ENCODE measurements around the gene DUSP12.
A peak's percentile ranks its signal among the peaks of the same experiment; 100 is the strongest.
"Not testable (repeated sequence)": the region's sequence is repeated elsewhere in the genome, so short reads cannot be mapped to it uniquely, and the experiment has no call there.

DUSP12 gene, protein sequence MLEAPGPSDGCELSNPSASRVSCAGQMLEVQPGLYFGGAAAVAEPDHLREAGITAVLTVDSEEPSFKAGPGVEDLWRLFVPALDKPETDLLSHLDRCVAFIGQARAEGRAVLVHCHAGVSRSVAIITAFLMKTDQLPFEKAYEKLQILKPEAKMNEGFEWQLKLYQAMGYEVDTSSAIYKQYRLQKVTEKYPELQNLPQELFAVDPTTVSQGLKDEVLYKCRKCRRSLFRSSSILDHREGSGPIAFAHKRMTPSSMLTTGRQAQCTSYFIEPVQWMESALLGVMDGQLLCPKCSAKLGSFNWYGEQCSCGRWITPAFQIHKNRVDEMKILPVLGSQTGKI

DNA sequence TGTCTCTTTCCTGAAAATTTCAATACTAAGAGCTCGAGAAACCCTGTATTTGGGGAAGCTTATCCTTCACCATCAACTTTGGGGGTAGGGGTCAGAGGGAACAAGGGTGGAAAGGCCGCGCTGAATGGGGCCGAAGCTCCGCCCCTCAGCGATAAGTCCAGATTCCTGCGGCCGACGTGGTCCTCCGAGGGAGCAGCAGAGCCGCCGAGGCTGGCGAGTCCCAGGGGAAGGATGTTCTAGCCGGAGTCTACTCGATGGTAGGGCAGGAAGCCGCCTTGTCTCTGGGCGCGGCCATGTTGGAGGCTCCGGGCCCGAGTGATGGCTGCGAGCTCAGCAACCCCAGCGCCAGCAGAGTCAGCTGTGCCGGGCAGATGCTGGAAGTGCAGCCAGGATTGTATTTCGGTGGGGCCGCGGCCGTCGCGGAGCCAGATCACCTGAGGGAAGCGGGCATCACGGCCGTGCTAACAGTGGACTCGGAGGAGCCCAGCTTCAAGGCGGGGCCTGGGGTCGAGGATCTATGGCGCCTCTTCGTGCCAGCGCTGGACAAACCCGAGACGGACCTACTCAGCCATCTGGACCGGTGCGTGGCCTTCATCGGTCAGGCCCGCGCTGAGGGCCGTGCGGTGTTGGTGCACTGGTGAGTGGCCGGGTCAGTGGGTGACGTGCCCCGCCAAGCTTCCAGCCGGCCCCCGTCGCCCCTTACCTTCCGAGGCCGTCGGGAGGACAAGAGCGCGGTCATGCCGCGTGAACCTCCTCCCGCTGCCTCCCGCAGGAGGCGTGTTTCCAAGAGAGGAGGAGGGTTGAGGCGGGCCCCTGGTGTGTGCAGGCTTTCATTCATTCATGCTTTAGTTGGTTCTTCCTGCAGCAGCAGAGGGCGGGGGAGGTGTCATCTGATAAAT, at the start of gene DUSP12:
TSS of gene DUSP12 (plus strand) at position 278 of the 899 bp plus-strand sequence. CDS start at position 294, 16 bp downstream.
- peak; percentile 83 to 85 (median 84) for DNase-seq (ENCODE audit: low read depth in 3 of 3)

DNA sequence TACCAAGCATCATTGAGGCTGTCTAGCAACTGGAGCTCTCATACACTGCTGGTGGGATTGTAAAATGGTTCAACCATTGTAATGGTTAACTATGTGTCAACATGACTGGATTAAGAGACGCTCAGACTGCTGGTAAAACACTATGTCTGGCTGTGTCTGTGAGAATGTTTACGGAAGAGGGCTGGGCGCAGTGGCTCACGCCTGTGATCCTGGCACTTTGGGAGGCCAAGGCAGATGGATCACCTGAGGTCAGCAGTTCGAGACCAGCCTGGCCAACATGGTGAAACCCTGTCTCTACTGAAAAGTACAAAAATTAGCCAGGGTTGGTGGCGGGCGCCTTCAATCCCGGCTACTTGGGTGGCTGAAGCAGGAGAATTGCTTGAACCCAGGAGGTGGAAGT, 47.3 kb upstream of the DUSP12 start:
- no peak for DNase-seq (ENCODE audit: low read depth in 3 of 3)

DNA sequence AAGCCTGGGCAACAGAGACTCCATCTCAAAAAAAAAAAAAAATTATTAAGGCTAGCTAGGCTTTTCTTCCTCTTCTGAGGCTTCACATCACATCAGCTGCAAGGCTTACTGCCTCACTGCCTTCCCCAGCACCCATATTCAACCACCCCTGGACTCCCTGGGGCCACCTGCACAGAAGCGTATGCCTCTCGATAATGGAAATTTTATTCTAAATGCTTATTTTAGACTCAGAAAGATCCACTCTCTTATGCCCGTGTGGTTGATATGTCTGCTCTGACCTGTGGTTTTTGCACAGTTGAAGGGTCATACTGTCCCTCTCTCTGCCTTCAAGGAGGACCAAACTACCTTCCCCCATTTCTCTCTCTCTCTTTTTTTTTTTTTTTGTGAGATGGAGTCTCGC, 44.0 kb upstream of the DUSP12 start:
- DNase-seq (ENCODE audit: low read depth in 3 of 3), result no peak

DNA sequence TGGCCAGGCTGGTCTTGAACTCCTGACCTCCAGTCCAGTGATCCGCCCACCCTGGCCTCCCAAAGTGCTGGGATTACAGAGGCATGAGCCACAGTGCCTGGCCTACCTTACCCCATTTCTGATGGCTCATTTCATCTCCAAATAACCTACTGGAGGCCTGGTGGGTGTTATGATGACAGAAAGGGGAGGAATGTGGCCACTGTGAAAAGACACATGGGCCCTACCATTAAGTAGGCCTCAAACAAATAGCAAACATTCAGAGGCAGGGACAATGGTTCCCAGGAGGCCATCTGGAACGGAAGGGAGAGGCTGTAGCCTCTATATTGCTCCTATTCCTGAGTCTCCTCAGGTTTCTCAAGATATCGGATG, 43.5 kb upstream of the DUSP12 start:
- no peak for DNase-seq (ENCODE audit: low read depth in 3 of 3)

DNA sequence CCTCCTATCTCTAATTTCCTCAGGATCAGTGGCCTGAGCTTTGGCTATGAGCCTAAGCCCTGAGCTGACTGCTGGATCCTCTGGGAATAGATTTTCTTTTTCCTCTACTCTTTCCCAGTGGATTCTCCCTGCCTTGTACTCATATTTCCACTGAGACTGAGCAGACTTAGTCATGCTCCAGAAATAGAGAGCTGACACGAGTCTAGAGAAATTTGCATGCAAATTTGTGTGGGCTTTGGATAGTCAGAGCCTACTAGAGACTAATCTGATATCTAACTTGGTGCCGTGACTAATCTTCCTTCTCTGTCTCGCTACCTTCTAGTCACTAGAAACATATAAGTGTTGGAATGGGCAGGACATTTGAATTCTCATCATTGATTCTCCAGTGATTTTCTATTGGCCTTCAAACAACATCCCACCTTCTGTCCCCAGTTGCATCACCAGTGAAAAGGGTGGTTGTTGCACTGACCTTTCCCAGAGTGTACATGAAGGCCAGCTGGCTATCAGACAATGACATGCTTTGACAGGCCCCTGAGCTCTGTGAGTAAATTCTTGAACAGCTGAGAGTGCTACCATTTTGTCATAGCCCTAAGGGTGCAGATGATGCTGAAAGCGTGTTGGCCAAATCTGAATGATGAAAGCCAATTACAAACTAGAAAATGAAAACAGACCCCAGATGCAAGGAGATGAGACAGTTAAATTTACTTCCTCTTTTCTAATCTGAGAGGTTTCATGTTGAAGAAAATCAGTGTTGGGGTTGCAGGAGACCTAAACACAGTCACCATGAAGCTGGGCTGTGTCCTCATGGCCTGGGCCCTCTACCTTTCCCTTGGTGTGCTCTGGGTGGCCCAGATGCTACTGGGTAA, 42.9 kb upstream of the DUSP12 start, which contains the start of gene FCRLA:
TSS of gene FCRLA (plus strand) at position 748 of the 866 bp plus-strand sequence. CDS start at position 784, 36 bp downstream.
- DNase-seq (ENCODE audit: low read depth in 3 of 3), result no peak

DNA sequence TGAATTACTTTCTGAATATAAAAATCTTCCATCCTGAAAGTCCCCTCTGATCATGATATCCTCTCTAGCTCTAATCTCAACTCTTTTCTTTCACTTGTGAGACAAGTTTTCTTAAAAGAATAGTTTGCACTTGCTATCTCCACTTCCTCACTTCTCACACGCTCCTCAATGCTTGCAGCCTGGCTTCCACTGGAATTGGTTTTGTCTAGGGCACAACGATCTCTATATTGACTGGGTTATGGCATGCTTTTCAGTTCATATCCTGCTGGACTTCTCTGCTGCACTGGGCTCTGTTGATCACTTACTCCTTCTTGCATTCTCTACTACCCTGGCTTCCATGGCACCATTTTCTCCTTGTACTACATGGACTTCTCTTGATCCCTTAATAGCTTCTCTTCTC, 42.1 kb upstream of the DUSP12 start:
- no peak for DNase-seq (ENCODE audit: low read depth in 3 of 3)

DNA sequence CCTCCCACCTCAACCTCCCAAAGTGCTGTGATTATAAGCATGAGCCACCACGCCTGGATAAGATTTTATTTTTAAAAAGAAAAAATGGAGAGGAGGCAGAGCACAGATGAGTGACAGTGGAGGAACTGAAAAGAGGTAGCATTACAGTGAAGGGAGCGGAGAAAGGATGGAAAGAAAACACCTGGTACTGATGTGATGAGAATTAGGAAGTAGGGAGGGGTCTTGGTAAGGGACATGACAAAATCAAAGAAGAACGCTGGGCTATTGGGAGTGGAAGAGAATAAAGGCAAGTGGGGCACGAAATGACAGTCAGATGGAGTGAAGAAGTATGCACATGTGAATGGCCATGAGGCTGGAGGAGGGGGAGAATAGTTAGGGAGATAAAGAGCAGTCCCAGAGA, 40.2 kb upstream of the DUSP12 start:
- DNase-seq (ENCODE audit: low read depth in 3 of 3), result no peak

DNA sequence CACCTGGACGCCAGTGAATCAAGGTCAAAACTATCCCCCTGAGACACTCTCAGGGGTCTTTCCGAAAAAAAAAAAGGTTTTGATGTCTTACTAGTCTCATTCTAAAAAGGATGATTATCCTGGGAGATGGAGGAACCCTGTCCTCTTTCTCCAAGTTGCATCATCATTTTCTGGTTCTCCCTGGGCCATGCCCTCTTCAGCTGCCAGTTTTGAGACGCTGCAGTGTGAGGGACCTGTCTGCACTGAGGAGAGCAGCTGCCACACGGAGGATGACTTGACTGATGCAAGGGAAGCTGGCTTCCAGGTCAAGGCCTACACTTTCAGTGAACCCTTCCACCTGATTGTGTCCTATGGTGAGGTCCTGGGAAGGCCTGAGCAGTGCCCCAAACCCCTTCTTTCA, 39.0 kb upstream of the DUSP12 start:
- DNase-seq (ENCODE audit: low read depth in 3 of 3), result no peak

DNA sequence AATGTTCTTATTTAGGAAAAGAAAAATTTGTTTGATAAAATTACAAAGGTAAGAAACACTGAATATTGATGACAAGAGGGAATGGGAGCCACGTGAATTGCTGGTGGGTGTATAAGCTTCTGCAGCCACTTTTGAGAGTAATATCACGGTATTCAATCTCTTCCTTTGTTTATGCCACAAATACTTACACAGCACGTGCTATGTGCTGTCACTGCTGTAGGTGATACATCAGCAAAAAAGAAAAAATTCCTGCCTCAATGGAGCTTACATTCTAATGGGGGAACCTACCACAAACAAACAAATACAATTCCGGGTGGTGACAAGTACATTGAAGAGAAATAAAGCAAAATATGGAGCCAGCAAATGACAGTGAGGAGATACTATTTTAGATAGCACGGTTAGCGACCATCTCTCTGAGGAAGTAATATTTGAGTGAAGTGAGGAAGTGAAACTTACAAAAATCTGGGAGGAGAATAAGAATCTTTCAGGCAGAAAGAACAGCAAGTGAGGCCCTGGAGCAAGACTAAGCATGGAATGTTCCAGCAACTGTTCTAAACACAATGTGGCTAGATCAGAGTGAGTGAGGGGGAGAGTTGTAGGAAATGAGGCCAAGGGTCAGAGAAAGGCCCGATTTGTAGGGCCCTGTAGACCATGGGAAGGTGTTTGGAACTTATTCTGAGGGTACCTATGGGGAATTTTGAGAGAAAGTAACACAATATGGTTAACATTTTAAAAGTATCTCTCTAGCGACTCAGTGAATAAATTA, 30.8 kb upstream of the DUSP12 start:
- no peak for DNase-seq (ENCODE audit: low read depth in 3 of 3)

DNA sequence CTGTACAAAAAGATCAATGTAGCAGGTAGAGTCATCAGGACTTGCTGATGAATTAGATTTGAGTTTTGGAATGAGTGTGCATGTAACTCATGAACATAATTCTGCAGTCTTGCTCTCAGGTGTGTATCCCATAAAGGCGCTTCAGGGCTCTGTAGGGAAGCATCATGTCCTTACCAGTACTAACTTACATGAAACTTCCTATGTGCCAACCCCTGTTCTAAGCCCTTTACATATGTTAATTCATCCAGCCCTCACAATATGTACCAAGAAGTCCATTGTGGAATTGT, 30.3 kb upstream of the DUSP12 start:
- no peak for DNase-seq (ENCODE audit: low read depth in 3 of 3)

DNA sequence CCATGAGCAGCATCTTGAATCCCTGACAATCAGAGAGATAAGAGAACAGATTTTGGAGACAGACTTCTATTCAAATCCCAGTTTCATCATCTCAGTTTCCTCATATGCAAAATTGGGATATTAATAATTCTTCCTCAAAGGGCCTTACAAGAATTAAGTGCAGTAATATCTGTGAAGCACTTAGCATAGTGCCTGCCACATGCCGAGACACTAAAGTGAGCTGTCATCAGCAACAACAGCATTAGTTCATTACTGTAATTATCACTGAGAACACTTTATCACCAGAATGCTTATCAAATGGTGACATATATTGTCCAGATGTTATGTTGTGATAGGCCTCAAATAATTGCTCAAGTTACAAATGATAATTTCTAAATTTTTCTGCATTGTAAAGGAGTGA, 29.2 kb upstream of the DUSP12 start:
- DNase-seq (ENCODE audit: low read depth in 3 of 3), result no peak

DNA sequence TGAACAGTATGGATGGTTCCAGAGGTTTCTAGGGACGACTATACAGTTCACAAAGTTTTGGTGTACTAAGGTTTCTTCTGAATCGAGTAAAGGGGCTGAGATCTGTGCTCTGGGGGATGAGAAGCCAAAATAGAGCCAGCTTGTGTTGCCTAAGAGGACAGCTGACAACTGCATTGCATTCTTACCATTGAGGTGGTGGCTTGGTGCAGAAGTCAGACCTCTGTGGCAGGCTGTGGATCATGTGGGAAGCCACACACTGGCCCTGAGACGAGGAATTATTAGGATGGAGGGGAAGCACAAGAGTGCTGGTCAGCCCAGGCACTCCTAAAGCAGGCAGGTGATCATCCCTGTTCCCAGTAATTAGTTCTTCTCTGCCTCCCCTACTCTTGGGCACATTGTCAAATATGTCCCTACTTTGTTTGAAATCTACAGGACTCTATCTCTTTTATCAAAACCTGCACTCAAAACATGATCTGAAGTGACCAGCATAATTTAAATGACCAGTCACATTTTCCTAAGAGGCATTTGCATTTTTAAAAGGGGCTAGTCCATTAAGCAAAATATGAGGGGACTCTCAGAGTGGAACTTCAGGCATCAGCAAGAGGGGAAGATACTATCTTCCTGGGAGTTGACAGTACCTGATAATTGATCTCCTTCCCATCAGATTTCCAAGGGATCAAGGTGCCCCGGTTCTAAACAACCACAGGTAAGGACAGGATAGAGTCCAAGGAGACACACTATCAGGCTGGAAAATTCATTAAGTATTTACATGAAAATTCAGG, 28.4 kb upstream of the DUSP12 start, which contains the start of gene FCRLB:
TSS of gene FCRLB (plus strand) at position 589 of the 782 bp plus-strand sequence. CDS start 1,129 bp downstream, outside the sequence.
- no peak for DNase-seq (ENCODE audit: low read depth in 3 of 3)

DNA sequence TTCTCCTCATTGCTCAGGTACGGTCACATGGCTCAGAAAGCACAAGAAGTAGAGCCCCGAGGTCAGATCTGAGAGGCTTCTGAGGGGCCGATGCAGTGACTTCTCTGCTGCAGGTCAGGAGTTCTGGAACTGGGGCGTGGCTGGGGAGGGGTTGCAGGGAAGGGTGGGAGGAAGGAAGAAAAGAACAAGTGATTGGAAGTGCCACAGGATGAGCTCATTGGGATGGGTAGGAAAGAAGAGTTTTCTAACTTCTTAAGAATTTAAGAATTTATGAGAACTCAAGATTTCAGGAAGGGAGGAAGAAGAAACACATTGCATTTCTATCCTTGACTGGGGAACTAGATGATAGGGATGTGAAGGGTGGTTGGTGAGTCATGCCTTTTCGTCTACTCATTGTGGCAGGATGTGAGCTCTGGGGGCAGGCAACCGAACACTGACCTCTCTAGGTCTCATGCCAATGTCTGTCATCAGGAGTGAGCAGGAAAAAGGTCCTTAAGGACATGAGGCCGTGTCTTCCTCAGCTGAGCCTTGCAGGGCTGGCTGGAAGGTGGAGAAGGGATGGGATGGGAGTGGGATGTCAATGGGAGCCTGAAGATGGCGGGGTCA, 27.7 kb upstream of the DUSP12 start:
- no peak for DNase-seq (ENCODE audit: low read depth in 3 of 3)

DNA sequence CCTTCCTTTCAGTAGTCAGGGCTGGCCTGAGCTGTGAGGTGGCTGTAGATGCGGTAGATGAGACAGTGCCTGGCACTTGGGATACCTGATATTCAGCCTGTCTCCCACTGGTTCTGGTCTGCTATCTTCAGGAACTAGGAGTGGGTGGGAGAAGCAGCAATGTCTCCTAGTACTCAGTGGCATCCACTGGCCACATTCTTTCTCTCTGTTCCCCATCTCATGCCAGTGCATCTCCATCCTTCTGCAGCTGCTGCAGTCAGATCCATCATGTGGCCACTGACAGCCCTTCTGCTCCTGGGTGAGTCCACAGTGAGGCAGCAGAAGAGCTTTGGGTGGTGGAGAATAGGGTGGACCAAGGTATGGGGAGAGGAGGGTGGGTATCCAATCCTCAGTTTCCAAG, 27.2 kb upstream of the DUSP12 start:
- DNase-seq (ENCODE audit: low read depth in 3 of 3), result no peak

DNA sequence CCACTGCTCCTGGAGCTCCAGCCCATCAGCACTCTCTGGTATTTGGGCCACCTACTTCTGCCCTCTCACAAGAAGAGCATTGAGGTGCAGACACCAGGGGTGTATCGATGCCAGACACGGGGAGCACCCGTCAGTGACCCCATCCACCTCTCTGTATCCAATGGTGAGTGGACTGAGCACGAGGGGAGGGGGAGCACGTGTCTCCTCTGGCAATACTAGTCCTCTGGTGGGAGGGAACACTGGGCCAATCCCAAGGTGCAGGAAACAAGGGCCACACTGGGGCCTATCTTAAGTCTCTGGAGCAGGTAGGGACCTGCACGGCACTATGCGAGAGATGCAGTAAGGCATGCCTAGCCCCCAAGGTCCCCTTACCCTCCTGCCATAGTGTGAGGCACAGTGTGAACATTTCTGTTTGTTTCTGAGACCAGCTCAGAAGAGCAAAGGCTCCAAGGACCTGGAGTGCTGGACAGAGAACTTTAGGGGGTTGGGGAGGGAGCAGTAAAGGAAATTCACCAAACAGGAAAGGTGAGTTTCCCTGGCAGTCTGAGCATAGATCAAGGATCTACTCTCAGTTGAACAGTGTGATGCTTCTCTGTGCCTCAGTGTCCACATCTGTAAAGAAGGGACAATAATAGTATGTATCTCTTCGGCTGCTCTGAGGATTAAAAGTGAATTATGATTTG, 26.0 kb upstream of the DUSP12 start:
- no peak for DNase-seq (ENCODE audit: low read depth in 3 of 3)

DNA sequence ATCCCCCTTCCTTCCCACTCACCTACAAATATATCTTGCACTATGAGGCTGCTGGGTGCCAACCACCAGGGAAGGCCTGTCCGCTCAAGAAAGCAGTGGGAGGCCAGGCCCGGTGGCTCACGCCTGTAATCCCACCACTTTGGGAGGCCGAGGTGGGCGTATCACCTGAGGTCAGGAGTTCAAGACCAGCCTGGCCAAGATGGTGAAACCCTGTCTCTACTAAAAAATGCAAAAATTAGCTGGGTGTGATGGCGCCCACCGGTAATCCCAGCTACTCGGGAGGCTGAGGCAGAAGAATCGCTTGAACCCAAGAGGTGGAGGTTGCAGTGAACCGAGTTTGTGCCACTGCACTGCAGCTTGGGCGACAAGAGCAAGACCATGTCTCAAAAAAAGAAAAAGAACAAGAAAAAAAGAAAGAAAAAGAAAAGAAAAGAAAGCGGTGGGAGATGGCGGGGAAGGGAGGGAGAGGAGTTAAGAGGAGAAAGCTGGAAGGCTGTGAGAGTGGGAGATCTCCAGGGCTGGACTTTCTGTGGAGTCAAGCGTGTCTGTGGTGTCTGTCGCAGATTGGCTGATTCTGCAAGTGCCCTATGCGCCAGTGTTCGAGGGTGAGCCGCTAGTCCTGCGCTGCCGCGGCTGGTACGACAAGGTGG, 24.2 kb upstream of the DUSP12 start:
- not testable (repeated sequence) for DNase-seq (ENCODE audit: low read depth in 3 of 3)

DNA sequence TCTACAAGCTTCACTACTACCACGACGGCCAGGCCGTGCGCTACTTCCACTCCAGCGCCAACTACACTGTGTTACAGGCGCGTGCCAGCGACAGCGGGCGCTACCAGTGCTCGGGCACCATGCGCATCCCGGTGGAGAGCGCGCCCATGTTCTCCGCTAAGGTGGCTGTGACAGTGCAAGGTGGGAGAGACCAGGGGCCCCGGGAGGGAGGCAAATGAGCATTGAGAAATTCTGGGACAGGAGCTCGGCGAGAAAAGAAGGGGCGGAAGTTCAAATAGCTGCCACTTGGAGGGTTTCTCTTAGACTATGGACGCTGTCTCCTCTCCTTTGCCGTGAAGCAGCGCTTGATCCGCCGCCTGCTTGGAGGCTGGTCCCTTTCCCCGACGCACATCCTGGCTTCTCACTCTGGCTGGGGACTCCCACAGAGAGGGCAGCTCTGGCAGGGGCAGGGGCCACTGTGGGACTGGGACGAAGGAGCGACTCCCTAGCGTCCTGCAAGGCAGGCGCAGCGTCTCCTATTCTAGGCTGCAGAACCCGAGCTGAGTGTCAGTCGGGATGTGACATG, 23.6 kb upstream of the DUSP12 start:
- no peak for DNase-seq (ENCODE audit: low read depth in 3 of 3)

DNA sequence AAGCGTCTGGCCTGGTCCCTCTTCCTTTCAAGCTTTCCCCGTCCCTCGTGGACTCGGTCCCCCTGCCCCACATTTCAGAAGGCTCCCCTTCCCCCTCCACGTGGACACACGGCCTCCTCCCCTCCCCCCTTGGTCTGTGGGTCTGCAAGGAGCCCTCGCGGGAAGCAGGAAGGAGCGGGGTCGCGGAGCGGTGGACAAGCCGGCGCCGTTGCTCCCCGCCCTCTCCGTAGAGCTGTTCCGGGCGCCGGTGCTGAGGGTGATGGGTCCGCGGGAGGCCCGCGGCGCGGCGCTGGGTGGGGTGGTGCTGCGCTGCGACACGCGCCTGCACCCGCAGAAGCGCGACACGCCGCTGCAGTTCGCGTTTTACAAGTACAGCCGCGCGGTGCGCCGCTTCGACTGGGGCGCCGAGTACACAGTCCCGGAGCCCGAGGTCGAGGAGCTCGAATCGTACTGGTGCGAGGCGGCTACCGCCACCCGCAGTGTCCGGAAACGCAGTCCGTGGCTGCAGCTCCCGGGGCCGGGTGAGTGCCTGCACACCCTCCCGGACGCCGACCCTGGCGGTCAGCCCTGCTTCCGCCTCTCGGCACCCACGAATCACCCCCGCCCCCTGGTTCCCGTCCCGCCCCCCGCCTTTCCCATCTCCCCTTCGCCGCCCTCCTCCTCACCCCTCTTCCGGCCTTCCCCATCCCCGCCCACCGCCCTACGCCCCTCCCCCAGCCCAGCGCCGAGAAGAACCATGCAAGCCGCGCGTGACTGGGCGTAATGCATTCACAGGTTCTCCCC, 22.9 kb upstream of the DUSP12 start:
- peak in 2 of 3 donors; percentile 30 to 59 for DNase-seq (ENCODE audit: low read depth in 3 of 3)

All from stimulated activated CD4-positive, alpha-beta T cell treated with anti-CD3 and anti-CD28 coated beads, TNF-alpha, amount 100 ng/mL, for 48 hours (primary cell).